IPS-18c (cell line): ENCODE data around the gene SLC4A5.
"Not testable (repeated sequence)": the region's sequence is repeated elsewhere in the genome, so short reads cannot be mapped to it uniquely, and the experiment has no call there.

Experiments used
- H3K4me3 ChIP-seq: 2 replicates; pipeline ENCODE4 v1.7.0; 2013; ENCODE audit warnings: low read depth, mild to moderate bottlenecking, low read length, moderate library complexity; ENCODE audit not compliant: insufficient read depth
- H3K9me3 ChIP-seq: one replicate; pipeline ENCODE4 v1.6.1; 2013; ENCODE audit warnings: mild to moderate bottlenecking, low read length, moderate library complexity; ENCODE audit not compliant: control insufficient read depth, insufficient read depth

SLC4A5 gene

DNA sequence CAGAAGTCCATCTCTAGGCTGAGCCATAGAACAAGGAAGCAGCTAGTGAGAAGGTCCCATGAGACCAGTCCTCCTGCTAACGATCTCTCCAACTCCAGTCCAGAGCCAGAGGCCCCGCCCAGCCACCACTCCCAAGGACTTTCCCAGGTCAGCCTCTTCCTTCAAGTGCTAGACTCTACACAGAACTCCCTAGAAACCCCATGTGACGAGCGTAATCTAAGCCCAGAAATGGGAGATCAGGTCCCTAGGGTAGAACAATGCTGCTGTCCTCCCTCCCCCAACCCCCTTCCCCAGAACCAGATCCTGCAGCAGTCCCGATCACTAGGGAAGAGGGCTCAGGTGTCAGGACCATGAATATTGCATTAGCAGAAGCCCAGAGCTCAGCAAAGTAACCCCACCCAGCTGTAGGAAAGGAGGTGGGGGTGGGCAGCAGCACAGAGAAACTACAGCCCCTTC is 30.0 kb upstream of the SLC4A5 start:
- Histone ChIP-seq H3K4me3 (no peak overlapping the region), H3K9me3 (no peaks in the 10 kb centered on the region)

DNA sequence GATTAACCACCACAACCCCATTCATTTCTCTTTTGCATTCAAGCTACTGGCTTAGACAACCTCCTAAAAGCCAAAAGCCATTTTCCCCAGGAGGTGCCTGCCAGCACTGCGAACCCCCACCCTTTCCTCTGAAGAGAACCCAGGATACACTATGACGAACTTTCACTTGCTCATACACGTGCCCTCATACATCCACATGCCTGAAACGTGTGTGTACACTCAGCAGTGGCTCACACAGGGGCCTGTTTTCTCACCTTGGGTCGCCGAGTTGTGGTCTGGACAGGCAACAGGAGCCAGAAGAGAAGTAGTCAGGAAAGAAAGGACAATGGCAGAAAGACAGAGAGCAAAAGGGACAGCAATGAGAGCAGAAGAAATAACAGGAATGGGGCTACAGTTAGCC is 29.5 kb upstream of the SLC4A5 start:
- H3K9me3 ChIP-seq: no peaks in the 10 kb centered on the region
- no peak overlapping the region for H3K4me3 ChIP-seq

- Histone ChIP-seq H3K4me3 (no peak overlapping the region), H3K9me3 (no peaks in the 10 kb centered on the region)
Observed at GRCh38 chr2:74371421-74371820, 28.2 kb upstream of the SLC4A5 start.

GRCh38 chr2:74369976-74370375 is 26.8 kb upstream of the SLC4A5 start:
- Histone ChIP-seq H3K4me3 (no peak overlapping the region), H3K9me3 (no peaks in the 10 kb centered on the region)

DNA sequence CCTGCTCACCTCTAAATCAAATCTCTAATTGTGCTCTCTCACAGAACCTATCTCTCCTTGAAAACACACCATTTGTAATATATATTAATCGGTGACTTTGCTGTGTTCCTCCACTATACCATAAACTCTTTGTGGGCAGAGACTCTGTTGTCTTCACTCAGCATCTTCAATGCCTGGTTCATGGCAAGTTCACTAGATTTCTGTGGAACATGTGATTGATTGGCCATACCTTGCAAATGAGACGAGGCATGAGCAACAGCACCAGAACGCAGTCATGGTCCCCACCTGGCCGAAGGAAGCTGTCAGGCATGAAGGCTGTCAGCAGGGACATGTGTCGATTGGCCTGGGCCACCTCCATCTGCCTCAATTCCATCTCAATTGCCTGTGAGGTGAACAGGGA is 25.3 kb upstream of the SLC4A5 start:
- H3K9me3 ChIP-seq: no peaks in the 10 kb centered on the region
- H3K4me3 ChIP-seq: no peak overlapping the region

- no peak overlapping the region for H3K4me3 ChIP-seq
Observed at GRCh38 chr2:74367789-74368188, 24.6 kb upstream of the SLC4A5 start.

DNA sequence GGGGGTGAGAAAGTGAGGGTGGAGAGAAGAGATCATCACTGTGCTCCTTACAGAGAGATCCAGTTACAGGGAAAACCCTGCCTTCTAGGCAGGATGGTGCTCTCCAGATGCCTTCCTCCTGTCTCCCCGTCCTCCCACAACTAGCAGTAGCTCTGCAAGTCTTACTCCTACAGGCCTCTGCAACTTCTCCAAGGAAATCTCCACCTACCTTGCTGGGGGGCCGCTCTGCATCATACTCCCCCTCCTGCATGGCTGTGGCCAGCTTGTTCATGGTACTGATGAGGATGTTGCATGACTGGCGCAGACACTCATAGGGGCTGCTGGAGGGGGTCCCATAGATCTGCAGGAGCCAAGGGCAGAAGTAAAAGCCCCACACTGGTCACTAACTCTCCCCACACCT is 22.8 kb upstream of the SLC4A5 start:
- H3K9me3 ChIP-seq: no peaks in the 10 kb centered on the region
- H3K4me3 ChIP-seq: no peak overlapping the region

More at GRCh38 chr2:74367789-74368188, 24.6 kb upstream of the SLC4A5 start:
- H3K9me3 ChIP-seq: no peaks in the 10 kb centered on the region

DNA sequence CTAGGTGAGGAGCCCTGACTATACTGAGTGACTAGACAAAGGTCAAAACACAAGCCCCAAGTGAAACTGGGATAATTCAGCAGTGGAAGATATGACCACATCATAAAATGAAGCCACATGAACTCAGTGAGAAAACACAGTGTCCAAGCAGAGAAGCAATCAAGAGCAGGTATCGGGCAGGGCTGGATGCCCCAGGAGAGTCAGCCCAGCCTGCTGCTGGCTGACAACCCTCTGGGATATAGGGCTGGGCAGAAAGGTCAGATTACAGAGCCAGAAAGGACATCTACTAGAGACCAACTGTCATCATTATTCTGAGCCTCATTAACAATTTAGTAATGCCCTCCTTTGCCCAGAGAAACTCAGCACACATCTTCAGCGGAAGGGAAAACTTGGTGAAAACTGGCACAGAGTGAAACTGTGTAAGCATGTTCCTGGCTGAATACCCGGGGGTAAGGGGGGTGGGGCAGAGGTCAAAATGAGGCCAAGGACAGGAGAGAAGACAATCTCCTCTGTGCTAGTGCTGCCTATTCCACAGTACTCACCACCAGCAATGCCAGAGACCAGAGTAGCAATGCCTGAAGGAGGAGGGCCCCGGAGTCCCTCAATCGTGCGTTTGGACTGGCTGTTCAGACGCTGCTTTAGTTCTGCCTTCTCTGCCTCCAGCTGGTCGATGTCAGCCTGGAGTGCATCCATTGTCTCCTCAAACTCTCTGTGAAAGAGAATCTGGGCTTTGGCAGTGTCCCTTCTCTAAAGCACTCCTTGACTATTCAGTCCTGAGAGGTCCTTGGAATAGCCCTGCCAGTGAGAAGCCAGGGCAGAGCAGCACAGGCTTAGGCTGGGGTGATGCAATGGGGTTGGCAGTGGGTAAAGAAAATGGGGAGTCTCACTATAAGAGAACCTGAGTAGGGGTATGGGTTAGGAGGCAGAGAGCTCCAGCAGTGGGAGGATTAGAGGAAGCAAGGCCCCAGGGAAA is 21.6 kb upstream of the SLC4A5 start:
- no peaks in the 10 kb centered on the region for H3K9me3 ChIP-seq

GRCh38 chr2:74361327-74361726 is 18.1 kb upstream of the SLC4A5 start:
- Histone ChIP-seq H3K4me3 (no peak overlapping the region), H3K9me3 (no peaks in the 10 kb centered on the region)

More for the DNA sequence above, 21.6 kb upstream of the SLC4A5 start:
- H3K4me3 ChIP-seq: no peak overlapping the region

DNA sequence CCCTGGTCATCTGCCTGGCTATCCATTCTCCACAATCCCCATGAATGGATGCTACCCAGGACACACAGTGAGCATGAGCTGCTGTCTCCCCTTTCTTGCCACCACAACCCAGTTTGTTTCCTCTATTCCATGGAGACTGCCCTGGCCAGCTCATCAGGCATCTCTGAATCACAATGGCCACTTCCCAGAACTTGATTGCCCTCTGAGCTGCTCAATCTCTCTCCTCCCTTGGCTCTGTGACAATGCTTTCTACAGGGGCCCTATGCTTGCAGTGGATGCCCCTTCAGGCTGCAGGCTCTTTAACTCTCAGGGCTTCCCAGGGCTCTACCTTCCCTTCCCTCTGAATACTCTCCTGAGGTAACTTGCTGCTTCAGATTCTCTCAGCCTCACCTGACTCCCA is 14.4 kb upstream of the SLC4A5 start:
- Histone ChIP-seq H3K9me3 (no peaks in the 10 kb centered on the region), H3K4me3 (no peak overlapping the region)

DNA sequence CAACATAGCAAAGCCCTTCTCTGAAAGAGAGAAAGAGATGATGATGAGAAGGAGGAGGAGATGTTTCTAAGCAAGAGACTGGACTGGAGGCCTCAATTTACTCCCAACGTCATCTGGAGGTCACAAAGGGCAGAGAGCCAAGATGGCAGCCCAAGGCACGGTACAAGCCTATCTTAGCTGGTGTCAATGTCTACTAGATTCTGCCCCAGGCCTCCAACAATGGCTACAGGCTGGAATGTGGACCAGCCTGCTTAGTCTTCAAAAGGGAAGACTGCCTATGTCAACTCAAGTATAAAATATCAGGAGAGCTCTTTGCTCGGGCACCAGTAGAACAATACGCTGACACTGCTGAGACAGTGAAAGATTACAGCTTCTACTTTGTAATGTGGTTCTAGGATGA is 6.7 kb upstream of the SLC4A5 start:
- H3K9me3 ChIP-seq: no peaks in the 10 kb centered on the region
- no peak overlapping the region for H3K4me3 ChIP-seq

GRCh38 chr2:74347742-74348141 is 4.5 kb upstream of the SLC4A5 start:
- H3K4me3 ChIP-seq: no peak overlapping the region
- no peaks in the 10 kb centered on the region for H3K9me3 ChIP-seq

DNA sequence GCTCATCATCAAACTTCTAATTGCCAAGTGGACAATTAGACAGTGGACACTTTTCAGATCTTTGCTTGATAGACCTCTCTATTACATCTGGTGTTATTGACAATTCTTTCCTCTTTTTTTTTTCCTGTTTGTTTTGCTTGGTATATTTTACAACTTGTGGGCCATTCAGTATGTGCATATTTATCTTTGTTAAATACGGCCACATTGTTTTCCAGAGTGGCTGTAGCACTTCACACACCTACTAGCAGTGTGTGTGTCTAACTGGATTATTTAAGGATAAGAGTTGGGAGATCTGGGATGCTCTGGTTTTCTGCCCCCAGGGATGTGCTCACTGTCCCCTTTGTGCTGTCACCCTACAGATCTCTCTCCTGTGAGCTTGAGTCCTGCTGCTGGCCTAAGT is 4.1 kb upstream of the SLC4A5 start:
- Histone ChIP-seq H3K9me3 (no peaks in the 10 kb centered on the region), H3K4me3 (no peak overlapping the region)

DNA sequence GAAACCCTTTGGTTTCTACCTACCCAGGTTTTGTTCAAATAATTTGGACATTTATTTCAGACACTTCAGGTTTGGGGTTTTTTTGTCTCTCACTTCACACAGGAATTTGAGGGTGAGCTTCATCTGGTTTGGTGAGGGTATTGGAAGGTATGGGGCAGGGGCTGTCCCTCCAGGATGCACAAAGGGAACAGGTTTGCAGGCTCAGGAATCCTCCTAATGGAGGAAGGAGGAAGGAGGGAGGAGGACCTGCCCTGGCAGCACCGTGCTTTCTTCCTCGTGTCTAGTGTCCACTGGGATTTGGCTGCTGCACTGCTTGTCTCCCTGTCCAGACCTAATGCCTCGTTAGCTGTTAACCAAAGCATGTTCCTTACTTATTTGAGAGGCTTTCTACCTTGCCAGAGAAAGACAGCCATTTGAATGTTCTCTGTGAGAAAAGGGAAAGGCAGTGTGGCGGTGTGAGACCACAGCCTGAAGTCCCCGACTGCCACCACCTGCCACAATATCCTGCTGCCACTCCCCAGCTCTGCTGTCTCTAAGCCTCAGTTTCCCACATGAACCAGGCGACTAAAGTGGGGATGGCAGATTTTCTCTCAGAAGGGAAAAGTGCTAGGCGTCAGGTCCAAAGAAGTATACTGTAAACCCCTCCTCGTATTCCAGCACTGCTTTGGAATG is 2.2 kb upstream of the SLC4A5 start:
- no peak overlapping the region for H3K4me3 ChIP-seq
- no peaks in the 10 kb centered on the region for H3K9me3 ChIP-seq

DNA sequence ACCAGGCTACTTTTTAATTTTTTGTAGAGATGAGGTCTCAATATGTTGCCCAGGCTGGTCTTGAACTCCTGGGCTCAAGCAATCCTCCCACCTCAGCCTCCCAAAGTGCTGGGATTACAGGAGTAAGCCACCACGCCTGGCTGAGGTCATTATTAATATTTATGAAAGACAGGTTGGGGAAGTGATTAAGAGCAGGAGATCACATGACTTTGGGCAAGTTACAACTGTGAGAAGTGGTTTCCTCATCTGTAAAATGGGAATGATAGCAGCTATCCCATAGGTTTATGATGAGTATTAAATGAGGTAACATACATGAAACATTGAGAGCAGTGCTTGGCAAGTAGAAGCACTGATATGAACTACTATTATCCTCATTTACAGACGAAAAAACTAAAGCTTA is 7.0 kb downstream of the SLC4A5 start:
- not testable (repeated sequence) for H3K9me3 ChIP-seq

GRCh38 chr2:74334931-74335333 is 8.3 kb downstream of the SLC4A5 start:
- Histone ChIP-seq H3K9me3 (no peaks in the 10 kb centered on the region), H3K4me3 (no peak overlapping the region)

More for the DNA sequence above, 7.0 kb downstream of the SLC4A5 start:
- H3K4me3 ChIP-seq: not testable (repeated sequence)

DNA sequence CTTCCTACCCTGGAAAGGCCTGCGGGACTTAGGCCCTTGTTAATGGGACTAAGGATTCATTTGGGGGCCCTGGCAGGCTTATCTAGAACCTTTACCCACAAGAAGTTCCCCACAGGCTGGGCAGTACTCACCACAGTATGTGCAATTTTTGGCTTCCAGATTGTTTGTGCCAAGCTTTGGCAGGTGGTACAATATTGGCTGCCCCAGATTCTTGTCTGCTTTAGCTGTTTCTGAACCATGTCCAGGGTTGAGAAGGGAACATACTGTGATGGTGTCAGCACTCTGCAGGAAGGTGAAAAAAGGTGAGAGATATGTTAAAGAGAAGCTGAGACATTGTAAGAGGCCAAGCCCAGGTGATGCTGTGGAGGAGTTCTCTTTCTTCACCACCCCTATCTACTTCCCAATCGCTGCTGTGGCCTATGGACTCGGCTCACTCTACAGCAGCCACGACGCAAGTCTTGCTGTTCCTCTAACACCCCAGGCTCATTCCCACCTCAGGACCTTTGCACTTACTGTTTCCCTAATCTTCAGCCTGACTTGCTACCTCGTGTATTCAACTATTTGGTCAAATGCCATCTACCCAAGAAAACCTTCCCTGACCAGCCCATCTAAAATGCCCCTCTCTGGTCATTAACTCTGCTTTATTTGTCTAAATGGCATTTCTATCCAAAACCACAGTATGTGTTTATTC is 9.2 kb downstream of the SLC4A5 start:
- Histone ChIP-seq H3K4me3 (no peak overlapping the region), H3K9me3 (no peaks in the 10 kb centered on the region)

GRCh38 chr2:74333175-74333574 is 10.0 kb downstream of the SLC4A5 start:
- Histone ChIP-seq H3K4me3 (no peak overlapping the region), H3K9me3 (no peaks in the 10 kb centered on the region)
